Vagina (tissue), 2 donors: ENCODE results near the gene PRSS48. TPM values are rescaled to one million over a fixed set of nuclear protein-coding genes. Genes with fewer than 3 reads are reported as not detected.

Experiments
- DNase-seq, 2 donors: peaks; one replicate each; pipeline ENCODE4 v3.0.0-alpha.2; 2017; ENCODE audit errors: extremely low spot score in 2 of 2
- H3K27ac ChIP-seq: fragments of 200-600 bp; sonication (generic); one replicate; pipeline ENCODE4 v1.5.1; 2019
- H3K27me3 ChIP-seq: fragments of 200-600 bp; sonication (generic); one replicate; pipeline ENCODE4 v1.5.1; 2019
- H3K36me3 ChIP-seq, 2 donors: fragments of 200-600 bp; sonication (generic); one replicate each; pipeline ENCODE4 v1.5.1; 2017 to 2019
- H3K4me1 ChIP-seq: fragments of 200-600 bp; sonication (generic); one replicate; pipeline ENCODE4 v1.5.1; 2019
- H3K4me3 ChIP-seq, 2 donors: fragments of 200-600 bp; sonication (generic); 1 replicate in 1 of 2; 2 replicates in 1 of 2; pipeline ENCODE4 v1.5.1; 2016 to 2019
- H3K9me3 ChIP-seq: fragments of 200-600 bp; sonication (generic); one replicate; pipeline ENCODE4 v1.5.1; 2019
- CTCF ChIP-seq, 3 experiments: fragments of 450-650 bp in 2 of 3; fragments of 200-600 bp in 1 of 3; sonication (generic) in 1 of 3; IDR thresholded peaks; one replicate each; pipeline ENCODE4 v1.5.1; 2017 to 2019; ENCODE audit warnings: antibody characterized with exemption in 3 of 3, mild to moderate bottlenecking in 2 of 3, moderate library complexity in 2 of 3
- POLR2A ChIP-seq, 2 donors: fragments of 450-650 bp; IDR thresholded peaks; one replicate each; pipeline ENCODE4 v1.6.1; 2017; ENCODE audit warnings: antibody characterized with exemption in 2 of 2, mild to moderate bottlenecking in 2 of 2, moderate library complexity in 2 of 2
- POLR2AphosphoS5 ChIP-seq, 2 donors: sonication (generic); formaldehyde crosslinking; IDR thresholded peaks; one replicate each; pipeline ENCODE4 v1.9.0; 2017; ENCODE audit warnings: antibody characterized with exemption in 2 of 2, mild to moderate bottlenecking in 2 of 2, low read depth in 1 of 2; ENCODE audit not compliant: insufficient read depth in 1 of 2
- intact Hi-C: fragments of 100-400 bp; cut with DNase I; formaldehyde crosslinking; loops from one replicate; pipeline ENCODE4 v1.15.1; 2023
- total RNA-seq: library from RNA; depleted of rRNA; stranded (reverse); fragments of >200 nt; gene quantifications from one replicate; pipeline ENCODE4 v1.2.3, GENCODE V29; 2016

Gene PRSS48
- total RNA-seq, 1 donor from 2014 or later: not detected

GRCh38 chr4:151259752-151260151 lies 17.2 kb upstream of the PRSS48 start:
- H3K36me3 ChIP-seq: no peaks in the 10 kb centered on the region
- H3K27ac ChIP-seq: no peak overlapping the region
- no peak for TF ChIP-seq POLR2A (IDR thresholded peaks at IDR 0.05)
- no peak for TF ChIP-seq CTCF (IDR thresholded peaks at IDR 0.05)
- no peaks in the 10 kb centered on the region for H3K9me3 ChIP-seq
- no peak for DNase-seq
- intact Hi-C loops: no loop called here
- no peak overlapping the region for H3K4me3 ChIP-seq
- H3K4me1 ChIP-seq: peaks cover 19% of the 10 kb centered on the region
- no peaks in the 10 kb centered on the region for H3K27me3 ChIP-seq

DNA sequence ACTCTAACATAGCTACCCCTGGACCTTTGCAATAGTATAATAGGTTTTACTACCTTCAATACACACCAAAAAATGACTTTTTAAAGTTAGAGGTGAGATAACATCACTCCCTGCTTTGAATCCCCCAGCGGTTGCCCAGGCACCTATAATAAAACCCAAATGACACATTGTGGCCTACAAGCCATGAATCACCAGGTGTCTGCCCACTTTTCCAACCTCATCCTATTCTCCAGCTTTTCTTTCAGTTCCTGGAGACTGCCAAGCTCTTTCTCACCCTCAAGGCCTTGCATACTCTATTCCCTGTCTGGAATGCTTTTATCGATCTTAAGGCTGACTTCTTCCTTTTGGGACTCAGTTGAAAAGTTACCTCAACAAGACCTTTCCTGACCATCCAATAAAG lies 16.4 kb upstream of the PRSS48 start:
- Histone ChIP-seq H3K27ac (no peak overlapping the region), H3K27me3 (no peaks in the 10 kb centered on the region), H3K4me1 (peaks cover 19% of the 10 kb centered on the region), H3K4me3 (no peak overlapping the region), H3K9me3 (no peaks in the 10 kb centered on the region), H3K36me3 (no peaks in the 10 kb centered on the region)
- TF ChIP-seq CTCF (IDR thresholded peaks at IDR 0.05) (no peak), POLR2AphosphoS5 (IDR thresholded peaks at IDR 0.05; ENCODE audit: insufficient read depth in 1 of 2, low read depth in 1 of 2) (no peak), POLR2A (IDR thresholded peaks at IDR 0.05) (no peak)
- no peak for DNase-seq
- intact Hi-C loops: no loop called here

- TF ChIP-seq POLR2A (IDR thresholded peaks at IDR 0.05): no peak
- TF ChIP-seq CTCF (IDR thresholded peaks at IDR 0.05): no peak
- Histone ChIP-seq H3K9me3 (no peaks in the 10 kb centered on the region), H3K4me3 (no peak overlapping the region), H3K36me3 (no peaks in the 10 kb centered on the region), H3K4me1 (peaks cover 19% of the 10 kb centered on the region), H3K27me3 (no peaks in the 10 kb centered on the region), H3K27ac (peak overlapping the region; percentile 42)
- intact Hi-C loops: no loop called here
- DNase-seq: no peak
Observed at GRCh38 chr4:151263455-151263854, 13.5 kb upstream of the PRSS48 start.

- intact Hi-C loops: no loop called here
- H3K27ac ChIP-seq: no peak overlapping the region
- TF ChIP-seq POLR2AphosphoS5 (IDR thresholded peaks at IDR 0.05; ENCODE audit: insufficient read depth in 1 of 2, low read depth in 1 of 2): no peak
- TF ChIP-seq CTCF (IDR thresholded peaks at IDR 0.05): no peak
- no peak for TF ChIP-seq POLR2A (IDR thresholded peaks at IDR 0.05)
- no peaks in the 10 kb centered on the region for H3K9me3 ChIP-seq
- no peak overlapping the region for H3K4me3 ChIP-seq
- no peaks in the 10 kb centered on the region for H3K36me3 ChIP-seq
- H3K27me3 ChIP-seq: no peaks in the 10 kb centered on the region
- no peak for DNase-seq
- H3K4me1 ChIP-seq: peaks cover 19% of the 10 kb centered on the region
Observed at GRCh38 chr4:151266497-151266896, 10.5 kb upstream of the PRSS48 start.

DNA sequence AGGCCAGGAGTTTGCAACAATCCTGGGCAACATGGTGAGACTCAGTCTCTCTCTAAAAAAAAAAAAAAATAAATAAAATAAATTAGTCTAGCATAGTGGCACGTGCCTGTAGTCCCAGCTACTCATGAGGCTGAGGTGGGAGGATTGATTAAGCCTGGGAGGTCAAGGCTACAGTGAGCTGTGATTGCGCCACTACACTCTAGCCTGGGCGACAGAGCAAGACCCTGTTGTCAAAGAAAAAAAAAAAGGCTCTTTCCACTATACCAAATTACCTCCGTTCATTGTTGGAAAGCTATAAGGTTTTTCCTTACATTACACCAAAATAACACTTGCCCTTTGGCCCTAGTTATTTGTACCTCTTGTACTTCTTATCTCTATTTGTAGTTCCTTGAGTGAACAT lies 9.9 kb upstream of the PRSS48 start:
- no peak overlapping the region for H3K4me3 ChIP-seq
- H3K9me3 ChIP-seq: no peaks in the 10 kb centered on the region
- intact Hi-C loops: no loop called here
- H3K36me3 ChIP-seq: no peaks in the 10 kb centered on the region
- no peak for TF ChIP-seq CTCF (IDR thresholded peaks at IDR 0.05)
- TF ChIP-seq POLR2AphosphoS5 (IDR thresholded peaks at IDR 0.05; ENCODE audit: insufficient read depth in 1 of 2, low read depth in 1 of 2): no peak
- TF ChIP-seq POLR2A (IDR thresholded peaks at IDR 0.05): no peak
- H3K27ac ChIP-seq: no peak overlapping the region
- DNase-seq: no peak
- H3K27me3 ChIP-seq: no peaks in the 10 kb centered on the region
- H3K4me1 ChIP-seq: peaks cover 20% of the 10 kb centered on the region
